ENCODE data around the gene EIF4H. TPM values are rescaled to one million over a fixed set of nuclear protein-coding genes. Genes with fewer than 3 reads are reported as not detected.

EIF4H gene
- total and polyA plus RNA-seq, 9 of the 15 experiments (the other 6 are each of a cell fraction or from before 2014, with no cell fraction given), result 11.0 to 435 (median 319) TPM

GRCh38 chr7:74182453-74183090 is 8.4 kb downstream of the EIF4H start:
- peaks cover 96% of the 10 kb centered on the region for H3K36me3 ChIP-seq (ENCODE audit: control insufficient read depth, insufficient read depth, low read length)
- DNase-seq (ENCODE audit: extremely low read depth in 1 of 4, low spot score in 3 of 4) (no peak), FAIRE-seq (no peak), ATAC-seq (no peak; the same call in 2 of the 3 replicates)
- H3K4me1 ChIP-seq (replicated peaks in 1 of 2; ENCODE audit: control insufficient read depth in 2 of 2, insufficient read depth in 2 of 2, low read length in 2 of 2), result peaks cover 0 to 11% of the 10 kb centered on the region in 2 experiments; a peak in 3 of 5 replicates
- WGBS (ENCODE audit: insufficient coverage, low coverage, missing lambda C conversion rate), result 79% methylated on average over 6 of the region's 6 CpGs
- TF ChIP-seq PREB (CRISPR knock-in tag; IDR thresholded peaks at IDR 0.05) (0 out of 2 replicates have a peak, but pooled peaks have one; percentile 50), NR2C2 (CRISPR knock-in tag; IDR thresholded peaks at IDR 0.05) (no peak), NR2C2 (tag; IDR thresholded peaks at IDR 0.05) (no peak), CREB1 (IDR thresholded peaks at IDR 0.05) (no peak), CREB1 (CRISPR knock-in tag; IDR thresholded peaks at IDR 0.05) (no peak), HSF4 (CRISPR knock-in tag; IDR thresholded peaks at IDR 0.05; ENCODE audit: borderline replicate concordance) (no peak), CCAR2 (IDR thresholded peaks at IDR 0.05; ENCODE audit: low read depth, low read length) (no peak), ZNF785 (CRISPR knock-in tag; IDR thresholded peaks at IDR 0.05) (no peak), CEBPB (tag; IDR thresholded peaks at IDR 0.05) (peak; percentile 68), ILF3 (IDR thresholded peaks at IDR 0.05; ENCODE audit: borderline replicate concordance) (no peak), CEBPG (CRISPR knock-in tag; IDR thresholded peaks at IDR 0.05) (no peak), CEBPG (tag; conservative IDR thresholded peaks at IDR 0.05 in 1 of 2, IDR thresholded peaks at IDR 0.05 in 1 of 2) (peak in 1 of 2 experiments; percentile 51; a peak in 1 of 4 replicates)
- TF ChIP-seq, protein P1, sequence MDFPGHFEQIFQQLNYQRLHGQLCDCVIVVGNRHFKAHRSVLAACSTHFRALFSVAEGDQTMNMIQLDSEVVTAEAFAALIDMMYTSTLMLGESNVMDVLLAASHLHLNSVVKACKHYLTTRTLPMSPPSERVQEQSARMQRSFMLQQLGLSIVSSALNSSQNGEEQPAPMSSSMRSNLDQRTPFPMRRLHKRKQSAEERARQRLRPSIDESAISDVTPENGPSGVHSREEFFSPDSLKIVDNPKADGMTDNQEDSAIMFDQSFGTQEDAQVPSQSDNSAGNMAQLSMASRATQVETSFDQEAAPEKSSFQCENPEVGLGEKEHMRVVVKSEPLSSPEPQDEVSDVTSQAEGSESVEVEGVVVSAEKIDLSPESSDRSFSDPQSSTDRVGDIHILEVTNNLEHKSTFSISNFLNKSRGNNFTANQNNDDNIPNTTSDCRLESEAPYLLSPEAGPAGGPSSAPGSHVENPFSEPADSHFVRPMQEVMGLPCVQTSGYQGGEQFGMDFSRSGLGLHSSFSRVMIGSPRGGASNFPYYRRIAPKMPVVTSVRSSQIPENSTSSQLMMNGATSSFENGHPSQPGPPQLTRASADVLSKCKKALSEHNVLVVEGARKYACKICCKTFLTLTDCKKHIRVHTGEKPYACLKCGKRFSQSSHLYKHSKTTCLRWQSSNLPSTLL (IDR thresholded peaks at IDR 0.05), result no peak
- no TSS peak for BruUV-seq (replicated peaks)
- no peaks in the 10 kb centered on the region for H3K9me3 ChIP-seq (replicated peaks; ENCODE audit: control insufficient read depth, insufficient read depth, low read depth, low read length)
- intact Hi-C loops (cut with micrococcal nuclease), result loop anchor here (1.0 kb wide), 1 partner anchor 114 kb away; no protein-coding TSS in a partner anchor
- H3K4me3 ChIP-seq, result no peak overlapping the region
- peaks cover 100% of the 10 kb centered on the region for H3K79me2 ChIP-seq (ENCODE audit: control insufficient read depth, insufficient read depth, low read length)
- H3K9ac ChIP-seq (ENCODE audit: insufficient read depth in 1 of 2, low read depth in 2 of 2, low read length in 2 of 2), result peak overlapping the region in 1 of 2 experiments; percentile 55; a peak in 1 of 4 replicates
- in situ Hi-C loops (cut with MboI), result no loop called here
- H3K27me3 ChIP-seq (ENCODE audit: control insufficient read depth in 2 of 2, insufficient read depth in 2 of 2, low read length in 2 of 2), result no peaks in the 10 kb centered on the region
- H3K27ac ChIP-seq (ENCODE audit: extremely low read depth, low read depth, low read length), result peak overlapping the region; percentile 8; the same call in 1 of the 3 replicates
- CTCF ChIA-PET (ENCODE audit: low intra/inter-chr PET ratio), result interaction anchor here (0.5 to 2.3 kb wide), 3 partner anchors 115 to 357 kb away, joined by 3 to 11 read pairs (median 3); no protein-coding TSS in a partner anchor
- POLR2A ChIA-PET, result interaction anchor here (0.6 to 3.5 kb wide), 8 partner anchors 8 to 156 kb away, joined by 3 to 29 read pairs (median 6); partner anchors contain the start of genes EIF4H and LIMK1
- no peak overlapping the region for H2AFZ ChIP-seq (ENCODE audit: low read depth, low read length)
- peaks cover 88% of the 10 kb centered on the region for H4K20me1 ChIP-seq (replicated peaks; ENCODE audit: control insufficient read depth, insufficient read depth, low read length)
- H3K4me2 ChIP-seq (ENCODE audit: insufficient read depth, low read length), result no peak overlapping the region
- no peaks in the 10 kb centered on the region for H3K9me1 ChIP-seq (ENCODE audit: control insufficient read depth, insufficient read depth, low read length)

All from K562 (cell line).